GM21528 (cell line): ENCODE measurements around the gene BRI3.

ENCODE experiments used
- ATAC-seq: cut with Tn5 transposase; IDR thresholded peaks from one replicate; pipeline ENCODE4 v1.9.1; 2021; ENCODE audit warnings: mild to moderate bottlenecking, moderate library complexity; ENCODE audit not compliant: unreplicated experiment, low FRiP score

The BRI3 gene

GRCh38 chr7:98280791-98281756, at the start of gene BRI3:
Gene BRI3 (plus strand): TSS chr7:98281686. CDS start chr7:98281796, 110 bp downstream.
- peak; percentile 82 for ATAC-seq

DNA sequence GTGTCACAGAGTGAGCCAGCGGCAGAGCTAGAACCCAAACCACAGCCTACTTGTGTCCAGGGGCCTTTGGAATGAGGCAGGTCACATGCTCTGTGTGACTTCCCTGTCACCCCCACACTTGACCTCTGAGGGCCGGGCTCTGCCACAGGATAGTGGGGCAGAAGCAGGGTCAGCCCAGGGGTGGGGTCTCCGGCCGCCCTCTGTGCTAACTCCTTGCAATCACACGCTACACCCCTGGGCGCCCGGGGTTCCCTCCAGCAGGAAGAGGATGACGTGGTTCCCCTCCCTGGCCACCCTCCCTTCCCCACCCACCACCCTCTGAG, 49.3 kb upstream of the BRI3 start:
- ATAC-seq: no peak

DNA sequence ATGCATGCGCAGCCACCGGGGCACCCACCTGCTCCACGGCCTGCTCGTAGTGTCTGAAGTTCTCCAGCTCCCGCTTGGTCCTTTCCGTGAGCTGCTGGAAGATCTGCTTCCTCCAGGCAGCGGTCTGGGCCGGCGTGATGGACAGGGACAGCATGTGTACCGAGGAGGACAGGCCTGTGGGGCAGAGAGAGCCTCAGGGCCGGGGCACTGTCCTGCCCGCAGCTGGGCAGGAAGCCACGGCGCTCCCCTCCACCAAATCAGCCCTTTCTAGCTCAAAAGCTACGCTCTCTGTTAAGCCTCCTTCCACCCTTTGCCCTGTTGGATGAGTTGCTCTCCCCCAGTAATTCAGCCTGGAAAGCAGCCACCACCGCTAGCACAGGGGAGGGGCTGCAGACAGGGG, 48.7 kb upstream of the BRI3 start:
- no peak for ATAC-seq

- no peak for ATAC-seq
Observed at GRCh38 chr7:98233219-98234070, 48.0 kb upstream of the BRI3 start.

DNA sequence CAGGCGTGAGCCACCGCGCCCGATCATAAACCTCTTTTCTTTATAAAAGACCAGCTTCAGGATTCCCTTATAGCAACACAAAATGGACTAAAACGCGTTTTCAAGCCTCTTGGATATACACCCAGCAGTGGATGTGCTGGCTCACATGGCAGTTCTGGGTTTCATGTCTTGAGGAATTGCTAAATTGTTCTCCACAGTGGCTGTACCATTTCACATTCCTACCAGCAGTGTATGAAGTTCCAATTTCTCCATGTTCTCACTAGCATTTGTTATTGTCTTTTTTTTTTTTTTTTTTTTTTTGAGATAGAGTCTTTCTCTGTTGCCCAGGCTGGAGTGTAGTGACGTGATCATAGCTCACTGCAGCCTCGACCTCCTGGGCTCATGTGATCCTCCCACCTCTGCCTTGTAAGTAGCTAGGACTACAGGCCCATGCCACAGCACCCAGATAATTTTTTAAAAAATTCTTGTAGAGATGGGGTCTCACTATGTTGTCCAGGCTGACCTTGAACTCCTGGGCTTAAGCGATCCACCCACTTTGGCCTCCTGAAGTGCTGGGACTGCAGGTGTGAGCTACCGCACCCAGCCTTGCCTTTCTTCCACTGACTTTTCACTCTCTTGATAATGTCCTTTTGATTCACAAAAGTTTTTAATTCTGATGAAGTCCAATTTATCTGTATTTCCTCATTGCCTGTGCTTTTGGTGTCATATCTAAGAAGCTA, 46.9 kb upstream of the BRI3 start:
- ATAC-seq: no peak

DNA sequence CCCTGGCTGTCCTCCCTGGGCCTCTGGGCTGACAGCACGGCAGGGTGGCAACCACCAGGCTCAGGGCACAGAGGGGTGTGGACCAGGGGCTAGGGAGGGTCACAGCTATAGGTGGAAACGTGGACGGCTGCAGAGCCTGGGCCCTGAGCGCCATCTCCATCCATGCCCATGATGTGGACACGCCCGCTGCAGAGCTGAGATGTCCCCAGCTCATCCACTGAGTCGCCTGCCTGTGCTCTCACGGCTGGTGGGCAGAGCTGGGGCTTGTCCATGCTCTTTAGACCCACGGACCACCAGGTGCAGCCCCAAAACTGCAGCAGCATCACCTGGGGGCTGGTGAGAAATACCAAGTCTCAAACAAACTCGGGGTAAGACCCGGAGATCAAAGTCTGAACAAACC, 45.6 kb upstream of the BRI3 start:
- ATAC-seq: no peak

- no peak for ATAC-seq
Observed at GRCh38 chr7:98236355-98237185, 44.9 kb upstream of the BRI3 start.

DNA sequence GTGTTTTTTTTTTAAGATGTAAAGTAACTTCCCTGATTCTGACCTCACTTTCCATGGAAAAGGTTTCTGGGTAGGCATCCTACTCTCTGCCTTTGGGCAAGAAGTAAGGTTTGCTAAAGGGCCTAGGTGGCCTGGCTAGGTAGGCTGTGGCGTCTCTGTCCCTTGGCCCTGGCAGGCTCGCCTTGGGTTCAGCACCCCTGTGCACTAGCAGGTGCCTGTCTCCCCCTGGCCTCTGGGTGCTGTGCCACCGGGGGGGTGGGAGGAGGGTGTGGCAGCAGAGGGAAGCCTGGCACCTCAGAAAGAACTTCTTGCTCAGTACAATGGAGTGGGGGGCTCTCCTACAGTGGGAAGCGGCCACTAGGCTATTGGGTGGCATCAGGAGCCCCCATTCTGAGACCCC, 43.4 kb upstream of the BRI3 start:
- ATAC-seq: no peak

DNA sequence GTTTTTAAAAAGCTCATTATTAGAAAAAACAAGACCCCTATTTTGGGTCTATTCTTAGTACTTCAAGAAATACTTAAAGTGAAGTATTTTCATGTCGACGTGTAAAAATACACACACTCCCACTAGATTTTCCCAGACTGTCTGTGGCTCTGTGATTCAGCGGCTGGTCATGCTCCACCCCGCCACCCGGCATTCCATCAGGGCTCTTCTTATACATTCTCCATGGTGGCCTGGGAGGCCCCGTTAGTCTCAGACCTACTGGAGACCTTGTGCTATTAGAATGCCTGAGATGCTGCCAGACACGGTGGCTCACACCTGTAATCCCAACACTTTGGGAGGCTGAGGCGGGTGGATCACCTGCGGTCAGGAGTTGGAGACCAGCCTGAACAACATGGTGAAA, 42.5 kb upstream of the BRI3 start:
- no peak for ATAC-seq

GRCh38 chr7:98240961-98241673, 40.4 kb upstream of the BRI3 start:
- no peak for ATAC-seq

GRCh38 chr7:98241674-98242241, 39.7 kb upstream of the BRI3 start:
- no peak for ATAC-seq

- no peak for ATAC-seq
Observed at GRCh38 chr7:98242342-98242741, 39.1 kb upstream of the BRI3 start.

GRCh38 chr7:98242934-98243333, 38.6 kb upstream of the BRI3 start:
- ATAC-seq: no peak

- no peak for ATAC-seq
Observed at GRCh38 chr7:98244871-98245270, 36.6 kb upstream of the BRI3 start.

GRCh38 chr7:98248156-98248555, 33.3 kb upstream of the BRI3 start:
- no peak for ATAC-seq

- ATAC-seq: no peak
Observed at GRCh38 chr7:98249106-98249505, 32.4 kb upstream of the BRI3 start.

DNA sequence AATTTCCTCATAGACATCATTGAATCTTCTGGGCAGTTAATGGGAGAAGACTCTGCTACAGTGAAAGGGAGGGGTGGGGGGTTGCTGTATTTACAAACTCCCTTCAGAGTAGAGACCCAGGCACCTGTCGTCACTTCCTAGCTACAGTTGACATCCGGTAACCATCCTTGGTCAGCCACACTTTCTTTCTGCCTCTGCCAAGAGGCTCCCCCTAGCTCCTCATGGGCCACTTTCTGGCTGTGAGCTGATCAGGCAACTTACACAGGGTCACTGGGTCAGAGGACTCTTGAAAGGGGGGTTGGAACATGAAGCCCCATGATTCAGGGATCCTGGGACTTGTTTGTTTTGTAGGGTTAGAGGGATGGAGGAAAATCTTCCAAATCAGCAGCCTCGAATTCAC, 30.7 kb upstream of the BRI3 start:
- no peak for ATAC-seq

DNA sequence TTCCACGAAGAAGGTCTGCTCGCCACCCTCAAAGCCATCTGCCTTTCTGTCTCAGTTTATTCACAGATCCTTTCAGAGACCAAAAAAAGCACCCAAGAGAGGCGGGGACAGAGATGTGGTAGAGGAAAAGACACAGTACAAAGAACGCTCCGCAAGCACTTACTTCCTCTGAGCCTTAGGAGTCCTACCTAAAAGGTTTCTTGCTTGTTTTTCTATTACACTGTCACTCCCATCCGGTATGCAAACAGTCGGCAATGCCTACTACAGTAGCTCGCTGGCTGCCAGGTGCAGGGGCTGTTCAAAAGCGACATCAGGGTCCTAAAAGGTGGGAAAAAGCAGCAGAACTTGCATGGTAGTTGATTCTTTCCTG, 30.3 kb upstream of the BRI3 start:
- peak; percentile 35 for ATAC-seq
